BJ (cell line): ENCODE results near the gene PALD1. TPM values are rescaled to one million over a fixed set of nuclear protein-coding genes. Genes with fewer than 3 reads are reported as not detected.

Experiments used
- CTCF ChIA-PET: fragments of 350-600 bp; formaldehyde crosslinking; extraction: SDS; loops from one replicate; lab custom pipeline; 2021; ENCODE audit warnings: antibody characterized with exemption, inconsistent platforms; lab: Yijun Ruan, JAX
- POLR2A ChIA-PET: fragments of 300-600 bp; sonication (Branson Sonifier 250); formaldehyde crosslinking; extraction: SDS; loops from one replicate; lab custom pipeline; 2021; ENCODE audit warnings: antibody characterized with exemption; lab: Charles Lee
- DNase-seq: peaks from one replicate; pipeline ENCODE4 v3.0.0-alpha.2; 2011; ENCODE audit warnings: low read depth
- H3K27me3 ChIP-seq: 2 replicates; pipeline ENCODE4 v1.6.0; 2011; ENCODE audit warnings: low read length; ENCODE audit not compliant: control insufficient read depth, insufficient read depth
- H3K36me3 ChIP-seq: 2 replicates; pipeline ENCODE4 v1.5.1; 2011; ENCODE audit warnings: low read length; ENCODE audit not compliant: control insufficient read depth, insufficient read depth
- H3K4me3 ChIP-seq: 2 replicates; pipeline ENCODE4 v1.5.1; 2011; ENCODE audit warnings: low read depth, mild to moderate bottlenecking, control low read depth, low read length
- polyA plus RNA-seq: library from polyadenylated mRNA; depleted of rRNA; stranded (reverse); fragments of >200 nt; gene quantifications from 2 replicates; pipeline ENCODE4 v1.2.3, GENCODE V29; 2011
- TF ChIP-seq, protein P1 (sequence below): IDR thresholded peaks from 2 replicates; pipeline ENCODE4 v1.5.1; 2011; ENCODE audit warnings: low read depth, mild to moderate bottlenecking, control low read depth, inconsistent platforms, low read length, moderate library complexity; ENCODE audit not compliant: insufficient read depth

Gene PALD1
- polyA plus RNA-seq, 1 experiment: 0.10 TPM

DNA sequence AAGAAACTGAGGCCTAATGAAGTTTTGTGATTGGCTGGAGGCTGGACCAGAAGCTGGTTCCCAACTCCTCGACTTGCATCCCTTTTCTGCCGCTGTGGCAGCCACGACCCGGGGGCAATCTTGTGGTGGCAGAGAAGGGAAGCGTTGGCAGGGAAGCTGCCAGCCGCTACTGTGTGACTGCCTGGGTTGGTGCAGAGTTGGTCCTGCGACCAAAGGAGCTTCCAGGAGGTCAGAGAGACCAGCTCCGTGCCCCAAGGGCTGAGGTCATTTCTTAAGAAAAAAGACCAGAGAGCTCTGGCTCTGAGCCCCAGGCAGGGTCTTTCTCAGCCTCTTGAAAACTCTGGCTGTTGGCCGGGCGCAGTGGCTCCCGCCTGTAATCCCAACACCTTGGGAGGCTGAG is 76.8 kb downstream of the PALD1 start:
- POLR2A ChIA-PET: no interaction called here
- Histone ChIP-seq H3K36me3 (no peaks in the 10 kb centered on the region), H3K4me3 (no peak overlapping the region), H3K27me3 (no peaks in the 10 kb centered on the region; the same call in 1 of the 2 replicates)
- TF ChIP-seq, protein P1, sequence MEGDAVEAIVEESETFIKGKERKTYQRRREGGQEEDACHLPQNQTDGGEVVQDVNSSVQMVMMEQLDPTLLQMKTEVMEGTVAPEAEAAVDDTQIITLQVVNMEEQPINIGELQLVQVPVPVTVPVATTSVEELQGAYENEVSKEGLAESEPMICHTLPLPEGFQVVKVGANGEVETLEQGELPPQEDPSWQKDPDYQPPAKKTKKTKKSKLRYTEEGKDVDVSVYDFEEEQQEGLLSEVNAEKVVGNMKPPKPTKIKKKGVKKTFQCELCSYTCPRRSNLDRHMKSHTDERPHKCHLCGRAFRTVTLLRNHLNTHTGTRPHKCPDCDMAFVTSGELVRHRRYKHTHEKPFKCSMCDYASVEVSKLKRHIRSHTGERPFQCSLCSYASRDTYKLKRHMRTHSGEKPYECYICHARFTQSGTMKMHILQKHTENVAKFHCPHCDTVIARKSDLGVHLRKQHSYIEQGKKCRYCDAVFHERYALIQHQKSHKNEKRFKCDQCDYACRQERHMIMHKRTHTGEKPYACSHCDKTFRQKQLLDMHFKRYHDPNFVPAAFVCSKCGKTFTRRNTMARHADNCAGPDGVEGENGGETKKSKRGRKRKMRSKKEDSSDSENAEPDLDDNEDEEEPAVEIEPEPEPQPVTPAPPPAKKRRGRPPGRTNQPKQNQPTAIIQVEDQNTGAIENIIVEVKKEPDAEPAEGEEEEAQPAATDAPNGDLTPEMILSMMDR: no peak
- no peak for DNase-seq
- CTCF ChIA-PET: interaction anchor here (1.0 kb wide), 1 partner anchor 203 kb away, joined by 3 read pairs; no protein-coding TSS in a partner anchor

DNA sequence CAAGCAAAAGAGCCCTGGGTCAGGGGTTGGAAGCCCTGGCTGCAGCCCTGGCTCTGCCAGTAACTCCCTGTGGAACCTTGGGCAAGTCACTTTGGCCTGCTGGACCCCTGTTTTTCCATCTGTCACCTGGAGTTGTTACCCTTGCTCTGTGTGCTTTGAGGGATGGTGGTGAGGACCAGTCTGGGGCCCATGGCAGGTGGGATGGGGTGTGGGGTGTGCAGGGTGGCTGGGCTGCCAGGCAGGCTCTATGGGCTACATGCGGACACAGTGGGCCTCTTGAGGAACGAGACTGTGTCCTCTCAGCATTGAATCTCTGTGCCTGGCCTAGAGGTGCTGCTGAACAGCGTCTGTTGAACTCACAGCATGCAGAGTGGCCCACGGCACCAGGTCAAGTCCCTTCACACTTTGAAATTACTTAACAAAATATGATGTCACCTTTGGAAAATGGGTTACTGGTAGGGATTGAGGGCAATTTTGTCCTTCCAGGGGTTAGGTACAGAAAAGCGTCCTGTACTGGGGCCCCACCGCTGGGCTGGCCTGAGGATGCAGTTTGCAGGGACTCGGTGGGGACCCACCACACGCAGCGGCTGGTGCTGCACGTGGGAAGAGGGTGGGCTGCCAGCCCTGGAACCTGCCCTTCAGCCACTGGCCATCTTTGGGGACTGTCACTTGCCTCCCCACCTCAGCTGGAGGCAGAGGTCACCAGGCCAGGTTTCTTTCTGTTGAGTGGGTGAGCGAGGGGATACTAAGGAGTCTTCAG is 78.7 kb downstream of the PALD1 start:
- POLR2A ChIA-PET: no interaction called here
- no peak overlapping the region for H3K4me3 ChIP-seq
- no peaks in the 10 kb centered on the region; the same call in 1 of the 2 replicates for H3K27me3 ChIP-seq
- H3K36me3 ChIP-seq: no peaks in the 10 kb centered on the region
- DNase-seq: no peak
- TF ChIP-seq, protein P1: no peak
- CTCF ChIA-PET: interaction anchor here (5.0 kb wide), 1 partner anchor 201 kb away, joined by 56 read pairs; no protein-coding TSS in a partner anchor

DNA sequence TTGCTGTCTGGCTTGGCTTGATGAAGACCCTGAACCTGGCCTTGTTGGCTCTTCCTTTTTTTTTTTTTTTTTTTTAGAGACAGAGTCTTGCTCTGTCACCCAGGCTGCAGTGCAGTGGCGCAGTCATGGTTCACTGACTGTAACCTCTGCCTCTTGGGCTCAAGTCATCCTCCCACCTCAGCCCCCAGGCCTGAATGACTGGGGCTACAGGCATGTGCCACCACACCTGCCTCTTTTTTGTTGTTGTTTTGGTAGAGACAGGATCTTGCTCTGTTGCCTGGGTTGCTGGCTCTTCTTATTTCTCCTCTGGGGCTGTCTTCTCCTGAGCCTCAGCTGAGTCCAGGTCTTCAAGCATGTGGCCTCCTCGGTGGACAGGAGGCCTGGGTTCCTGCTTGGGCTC is 79.3 kb downstream of the PALD1 start:
- POLR2A ChIA-PET: no interaction called here
- TF ChIP-seq, protein P1: no peak
- no peaks in the 10 kb centered on the region; the same call in 1 of the 2 replicates for H3K27me3 ChIP-seq
- H3K4me3 ChIP-seq: no peak overlapping the region
- CTCF ChIA-PET: interaction anchor here (1.3 to 5.0 kb wide), 4 partner anchors 17 to 201 kb away, joined by 3 to 56 read pairs (median 9); no protein-coding TSS in a partner anchor
- no peaks in the 10 kb centered on the region for H3K36me3 ChIP-seq
- DNase-seq: no peak

DNA sequence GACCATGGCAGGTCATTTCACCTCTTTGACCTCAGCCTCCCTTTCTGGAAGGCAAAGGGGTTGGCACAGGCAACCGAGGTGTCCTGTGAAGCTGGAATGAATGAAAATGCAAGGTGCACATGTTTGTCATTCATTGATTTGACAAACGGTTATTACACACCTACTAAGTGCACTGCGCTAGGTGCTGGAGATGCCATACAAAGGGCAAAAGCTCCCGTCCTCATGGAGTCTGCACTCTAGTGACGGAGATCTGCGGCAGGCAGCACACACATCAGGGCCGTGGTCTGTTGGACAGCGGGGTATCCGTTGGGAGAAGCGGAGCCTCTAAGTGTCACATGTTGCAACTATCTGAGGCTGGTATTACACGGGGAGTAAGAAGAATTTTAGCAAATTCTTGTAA is 79.7 kb downstream of the PALD1 start:
- TF ChIP-seq, protein P1: no peak
- ChIA-PET CTCF (interaction anchor here (0.9 to 5.0 kb wide), 12 partner anchors 8 to 205 kb away, joined by 3 to 56 read pairs (median 4); no protein-coding TSS in a partner anchor), POLR2A (no interaction called here)
- H3K4me3 ChIP-seq: no peak overlapping the region
- no peaks in the 10 kb centered on the region for H3K36me3 ChIP-seq
- no peak for DNase-seq
- H3K27me3 ChIP-seq: no peaks in the 10 kb centered on the region; the same call in 1 of the 2 replicates
